Ureter (tissue), 1 donor: ENCODE data around the gene TBC1D2. TPM values are rescaled to one million over a fixed set of nuclear protein-coding genes. Genes with fewer than 3 reads are reported as not detected.

Experiments
- DNase-seq: peaks from one replicate; pipeline ENCODE4 v3.0.0-alpha.2; 2020; ENCODE audit warnings: low spot score
- total RNA-seq: library from RNA; stranded (reverse); gene quantifications from one replicate; pipeline ENCODE4 v1.2.4, GENCODE V29; 2023
- donor health status: DM: yes; HTN: yes; CAD: no.

Gene TBC1D2
- total RNA-seq, 1 donor from 2014 or later = 60.8 TPM

- DNase-seq = no peak
These were observed 18.5 kb downstream of the TBC1D2 start for GRCh38 chr9:98236901-98237487.

GRCh38 chr9:98235126-98235525 lies 20.3 kb downstream of the TBC1D2 start:
- no peak for DNase-seq

DNA sequence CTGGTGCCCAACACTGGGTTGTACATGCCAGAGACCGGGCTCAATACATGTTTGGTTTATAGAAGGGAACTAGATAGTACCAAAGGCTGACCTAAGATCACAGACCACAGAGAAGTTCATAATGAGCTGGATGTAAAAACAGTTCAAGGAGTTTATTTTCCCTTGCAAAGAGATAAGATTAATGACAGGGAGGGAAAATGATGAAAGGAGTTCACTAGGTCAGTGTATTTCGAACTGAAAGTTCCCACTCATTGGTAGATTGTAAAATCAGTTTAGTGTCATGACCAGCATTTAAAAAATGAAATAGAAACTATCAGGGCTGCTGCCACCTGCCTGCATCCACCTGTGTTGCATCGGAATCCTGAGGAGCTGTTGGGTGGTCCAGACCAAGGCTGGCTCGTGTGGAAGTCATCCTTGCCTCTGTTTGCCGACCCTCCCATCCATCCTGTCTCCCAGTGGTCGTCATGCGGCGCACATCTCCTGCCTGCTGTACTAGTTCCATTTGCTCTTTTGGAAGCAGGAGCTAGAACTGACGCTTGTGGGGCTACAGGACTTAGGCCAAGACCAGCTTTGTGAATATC lies 21.1 kb downstream of the TBC1D2 start:
- no peak for DNase-seq

GRCh38 chr9:98232926-98233325 lies 22.5 kb downstream of the TBC1D2 start:
- no peak for DNase-seq

GRCh38 chr9:98231770-98232478 lies 23.5 kb downstream of the TBC1D2 start:
- DNase-seq = no peak

DNA sequence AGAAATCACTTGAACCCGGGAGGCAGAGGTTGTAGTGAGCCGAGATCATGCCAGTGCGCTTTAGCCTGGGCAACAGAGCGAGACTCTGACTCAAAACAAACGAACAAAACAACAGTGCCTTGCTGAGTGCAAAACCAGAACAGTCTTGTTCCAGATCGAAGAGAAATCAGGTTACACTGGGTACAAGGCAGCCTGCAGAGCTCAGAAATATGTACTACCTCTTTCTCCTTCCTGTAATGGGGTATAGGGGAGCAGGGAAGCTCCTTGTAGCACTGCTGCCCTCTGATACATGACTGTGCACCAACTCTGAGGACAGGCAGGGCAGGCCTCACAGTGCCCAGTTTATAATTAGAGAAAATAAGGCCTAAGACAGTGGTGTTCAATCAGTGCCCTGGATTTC lies 24.7 kb downstream of the TBC1D2 start:
- no peak for DNase-seq

- no peak for DNase-seq
These were observed 25.1 kb downstream of the TBC1D2 start for GRCh38 chr9:98230304-98230703.

DNA sequence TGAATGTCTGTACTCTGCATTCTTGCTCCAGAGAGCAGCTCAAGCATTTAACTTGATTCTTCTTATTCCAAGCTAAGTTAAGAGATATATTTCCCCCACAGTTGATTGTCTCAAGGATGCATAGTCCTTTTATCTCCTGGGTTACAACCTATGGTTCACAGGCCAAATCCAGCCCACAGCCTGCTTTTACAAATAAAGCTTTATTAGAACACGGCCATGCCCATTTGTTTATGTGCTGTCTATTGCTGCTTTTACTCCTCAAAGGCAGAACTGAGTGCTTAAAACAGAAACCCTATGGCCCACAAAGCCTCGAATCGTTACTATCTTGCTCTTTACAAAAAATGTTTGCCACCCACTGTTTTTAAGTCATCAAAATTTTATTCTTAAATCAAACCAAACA lies 25.8 kb downstream of the TBC1D2 start:
- no peak for DNase-seq

- DNase-seq = no peak
These were observed 26.4 kb downstream of the TBC1D2 start for GRCh38 chr9:98229090-98229395.

- DNase-seq = no peak
These were observed 26.9 kb downstream of the TBC1D2 start for GRCh38 chr9:98228392-98229089.

DNA sequence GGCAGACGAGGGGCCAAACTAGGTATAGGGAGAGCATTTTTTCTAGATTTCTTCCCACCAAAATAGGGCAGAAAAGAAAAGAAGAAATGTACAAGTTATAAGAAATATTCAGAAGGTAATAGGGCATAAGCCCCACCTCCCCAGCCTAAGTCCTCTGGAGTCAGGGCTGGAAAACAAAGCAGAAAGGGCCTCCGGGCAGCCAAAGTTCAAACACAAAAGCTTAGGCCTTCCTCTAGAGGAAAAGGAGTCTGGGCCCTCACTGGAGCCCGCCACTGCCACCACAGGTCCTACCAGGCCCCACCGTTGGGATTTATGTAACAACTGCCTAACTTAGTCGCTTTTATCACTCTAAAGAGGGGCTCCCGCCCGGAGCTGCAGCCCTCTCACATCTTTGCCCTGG lies 27.6 kb downstream of the TBC1D2 start:
- no peak for DNase-seq

GRCh38 chr9:98226957-98227356 lies 28.5 kb downstream of the TBC1D2 start:
- DNase-seq = no peak

DNA sequence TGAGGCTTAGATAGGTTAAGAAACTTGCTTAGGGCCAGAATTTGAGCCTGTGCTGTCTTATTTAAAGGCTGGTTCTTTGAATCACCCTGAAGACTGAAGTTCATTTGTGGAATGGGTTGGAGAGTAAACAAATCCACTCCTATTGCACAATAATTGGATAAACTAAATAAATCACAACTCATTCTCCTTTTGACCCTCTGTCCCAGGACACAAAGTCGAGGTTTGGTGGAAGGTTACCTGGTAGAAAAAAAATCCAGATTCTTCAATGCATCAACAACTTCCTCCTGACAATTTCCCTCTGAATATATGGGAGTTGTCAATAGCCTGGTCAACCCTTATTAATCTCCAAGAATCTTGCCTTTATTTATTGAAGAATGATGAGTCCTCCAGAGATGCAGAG lies 28.9 kb downstream of the TBC1D2 start:
- no peak for DNase-seq

DNA sequence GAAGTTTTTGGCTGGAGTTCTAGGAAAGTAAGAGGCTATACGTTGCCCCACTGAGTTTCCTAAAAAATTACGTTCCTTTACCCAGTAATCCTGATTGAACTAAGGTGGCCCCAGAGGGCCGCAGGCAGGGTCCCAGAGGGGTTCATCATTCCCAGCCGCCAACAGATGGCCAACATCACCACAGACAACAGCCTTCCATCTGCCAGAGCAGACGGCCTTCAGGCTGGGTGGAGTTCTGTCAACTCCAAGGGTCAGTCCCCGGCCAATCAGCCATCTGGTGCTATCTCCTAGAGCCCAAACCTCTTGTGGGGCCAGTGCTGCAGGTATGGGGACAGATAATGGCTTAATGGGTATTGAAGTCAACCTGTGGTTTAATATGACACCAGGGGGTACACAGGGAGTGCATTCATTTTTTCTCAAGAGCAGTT lies 30.4 kb downstream of the TBC1D2 start:
- DNase-seq = no peak

GRCh38 chr9:98222885-98223691 lies 32.4 kb downstream of the TBC1D2 start:
- peak; percentile 67 for DNase-seq

- no peak for DNase-seq
These were observed 34.5 kb downstream of the TBC1D2 start for GRCh38 chr9:98220911-98221310.

DNA sequence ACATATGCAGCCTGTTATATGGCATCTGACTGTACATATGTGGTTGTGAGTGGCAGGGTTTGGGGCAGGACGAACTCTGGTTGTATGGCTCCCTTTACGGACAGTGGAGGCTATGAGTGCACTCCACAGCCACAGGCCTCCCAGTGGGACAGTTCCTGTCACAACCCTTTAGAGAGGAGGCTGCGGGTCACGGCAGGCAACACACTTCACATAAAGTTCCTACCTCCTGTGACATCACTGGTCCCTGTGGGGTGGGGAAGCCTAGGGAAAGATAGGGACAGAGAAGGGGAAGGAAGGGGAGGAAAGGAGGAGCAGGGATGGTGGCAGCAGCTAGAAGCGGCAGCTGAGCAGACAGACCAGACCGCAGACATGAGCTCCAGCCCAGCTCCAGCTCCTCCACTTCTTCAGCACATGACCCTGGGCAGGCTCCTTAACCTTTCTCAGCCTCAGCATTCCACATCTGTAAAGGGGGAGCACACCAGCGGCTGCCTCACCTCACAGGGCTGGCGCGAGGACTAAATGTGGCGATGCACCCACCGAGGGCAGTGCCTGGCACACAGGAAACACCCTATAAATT lies 35.6 kb downstream of the TBC1D2 start:
- DNase-seq = no peak

DNA sequence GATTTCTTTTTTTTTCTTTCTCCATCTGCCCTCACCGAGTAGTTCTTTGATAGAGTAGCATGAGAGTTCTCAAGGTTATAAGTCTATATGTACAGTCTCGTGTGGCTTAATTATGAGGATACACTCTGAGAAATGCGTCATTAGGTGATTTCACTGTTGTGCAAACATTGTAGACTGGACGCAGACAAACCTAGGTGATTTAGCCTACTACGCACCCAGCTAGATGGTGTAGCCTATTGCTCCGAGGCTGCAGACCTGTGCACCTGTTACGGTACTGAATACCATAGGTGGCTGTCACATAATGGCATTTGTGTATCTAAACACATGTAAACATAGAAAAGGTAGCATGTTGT lies 36.1 kb downstream of the TBC1D2 start:
- no peak for DNase-seq

DNA sequence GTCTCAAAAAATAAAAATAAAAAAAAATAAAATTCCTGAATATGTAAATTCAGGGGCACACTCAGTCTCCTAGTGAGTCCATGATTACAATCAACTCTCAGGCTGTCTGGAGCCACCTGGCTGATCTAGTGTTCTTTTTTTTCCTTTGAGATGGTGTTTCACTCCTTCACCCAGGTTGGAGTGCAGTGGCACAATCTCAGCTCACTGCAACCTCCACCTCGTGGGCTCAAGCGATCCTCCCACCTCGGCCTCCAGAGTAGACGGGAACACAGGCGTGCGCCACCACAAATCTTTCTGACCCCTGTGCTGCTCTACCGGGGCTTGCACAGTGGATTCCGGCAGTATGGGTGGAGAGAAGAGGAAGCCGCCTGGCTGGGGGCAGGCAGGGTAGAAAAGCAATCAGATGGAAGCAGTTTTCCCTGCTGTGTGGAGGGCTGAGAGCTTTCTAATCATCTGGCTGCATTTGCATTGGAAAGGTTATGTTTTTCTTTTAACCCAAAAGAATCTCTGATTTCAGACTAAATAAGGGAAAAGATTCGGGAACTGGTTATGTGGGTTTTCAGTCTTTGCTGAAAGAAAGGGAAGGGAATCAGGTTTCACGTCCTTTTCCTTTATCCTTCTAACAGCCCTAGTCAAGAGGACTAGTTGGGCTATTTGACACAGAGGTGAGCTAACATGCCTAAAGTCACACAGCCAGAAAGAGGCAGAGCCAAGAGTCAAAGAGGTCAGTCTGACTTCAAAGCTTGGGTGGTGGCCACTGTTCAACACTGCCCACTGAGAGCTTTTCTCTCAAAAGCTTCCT lies 36.7 kb downstream of the TBC1D2 start:
- DNase-seq = no peak

DNA sequence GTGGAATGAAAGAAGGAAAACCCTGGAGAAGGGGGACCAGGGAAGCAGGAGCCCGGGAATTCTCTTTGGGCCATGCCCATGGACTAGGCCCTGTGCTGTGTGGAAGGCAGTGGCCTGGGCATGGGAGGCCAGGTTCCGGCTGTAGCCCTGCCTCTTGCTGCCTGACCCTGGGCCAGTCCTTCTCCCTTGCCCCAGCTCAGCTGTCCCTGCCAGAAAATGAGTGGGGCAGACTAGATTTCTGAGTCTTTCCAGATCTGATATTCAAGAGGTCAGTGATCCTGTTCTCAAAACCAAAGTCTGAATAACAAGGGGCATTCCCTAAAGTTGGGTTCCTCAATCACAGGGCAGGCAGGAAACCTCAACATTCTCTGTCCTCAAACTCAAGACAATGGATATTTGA lies 38.2 kb downstream of the TBC1D2 start:
- DNase-seq = no peak

GRCh38 chr9:98216391-98216790 lies 39.1 kb downstream of the TBC1D2 start:
- no peak for DNase-seq
